ENCODE results near the gene KISS1.
"Not testable (repeated sequence)": the region's sequence is repeated elsewhere in the genome, so short reads cannot be mapped to it uniquely, and the experiment has no call there.

The KISS1 gene

GRCh38 chr1:204196068-204196795, at the start of gene KISS1:
Gene KISS1 (minus strand): TSS chr1:204196491. CDS start chr1:204192876, 3,615 bp downstream.
- DNase-seq (ENCODE audit: low spot score), result no peak

DNA sequence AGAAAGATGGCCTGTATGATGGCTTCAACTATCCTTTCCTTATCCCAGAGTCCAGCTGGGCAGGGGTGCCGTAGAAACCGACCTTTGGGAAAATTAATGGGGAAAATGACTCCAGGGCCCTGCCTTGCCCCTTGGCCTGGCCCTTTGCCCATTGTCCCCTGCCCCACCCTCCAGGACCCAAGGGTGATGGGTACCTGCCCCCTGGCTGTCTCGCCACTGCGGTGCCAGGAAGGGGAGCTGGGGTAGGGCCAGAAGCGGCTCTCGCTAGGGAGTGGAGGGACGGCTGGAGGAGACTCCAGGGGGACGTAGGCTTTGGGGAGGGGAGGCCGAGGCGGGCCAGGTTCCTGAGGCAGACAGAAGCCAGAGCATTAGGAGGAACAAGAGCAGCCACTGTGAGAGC, 46.6 kb upstream of the KISS1 start:
- no peak for DNase-seq (ENCODE audit: low spot score)

DNA sequence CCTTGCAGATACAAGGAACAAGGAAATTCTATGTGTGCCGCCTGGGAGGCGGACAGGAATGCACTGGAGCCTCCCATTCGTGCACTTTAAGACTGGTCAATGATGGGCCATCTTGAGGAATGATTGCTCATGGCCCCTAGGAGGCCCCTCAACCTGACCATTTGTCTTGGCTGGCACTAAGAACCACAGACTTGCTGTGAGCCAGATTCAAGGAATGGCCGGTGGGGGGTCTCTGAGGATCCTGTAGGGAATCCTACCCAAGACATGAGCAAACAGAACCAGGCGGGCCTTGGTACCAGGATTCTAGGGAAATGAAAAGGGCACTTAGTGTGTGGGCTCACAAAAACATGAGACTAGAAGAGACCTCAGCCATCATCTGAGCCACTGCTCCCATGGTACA, 45.6 kb upstream of the KISS1 start:
- no peak for DNase-seq (ENCODE audit: low spot score)

- DNase-seq (ENCODE audit: low spot score), result no peak
These were observed 44.8 kb upstream of the KISS1 start for GRCh38 chr1:204241050-204241449.

DNA sequence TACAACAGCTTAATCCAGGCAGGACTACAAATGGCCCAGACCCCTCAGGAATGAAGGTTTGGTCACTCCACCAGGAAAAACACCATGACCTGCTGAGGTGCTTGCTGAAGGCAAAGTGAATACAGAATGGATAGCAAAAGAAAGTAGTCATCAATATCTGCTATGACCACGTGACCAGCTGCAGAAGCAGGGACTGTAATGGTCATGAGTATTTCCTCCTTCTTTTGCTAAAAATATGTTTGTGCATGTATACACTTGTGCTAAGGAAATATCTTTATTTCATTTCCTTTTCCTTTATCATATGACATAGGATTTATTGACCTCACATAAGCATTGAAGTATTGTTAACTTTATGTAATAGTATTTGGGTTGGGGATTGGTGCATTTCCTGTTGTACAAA, 43.9 kb upstream of the KISS1 start:
- no peak for DNase-seq (ENCODE audit: low spot score)

- not testable (repeated sequence) for DNase-seq (ENCODE audit: low spot score)
These were observed 43.1 kb upstream of the KISS1 start for GRCh38 chr1:204239401-204239800.

DNA sequence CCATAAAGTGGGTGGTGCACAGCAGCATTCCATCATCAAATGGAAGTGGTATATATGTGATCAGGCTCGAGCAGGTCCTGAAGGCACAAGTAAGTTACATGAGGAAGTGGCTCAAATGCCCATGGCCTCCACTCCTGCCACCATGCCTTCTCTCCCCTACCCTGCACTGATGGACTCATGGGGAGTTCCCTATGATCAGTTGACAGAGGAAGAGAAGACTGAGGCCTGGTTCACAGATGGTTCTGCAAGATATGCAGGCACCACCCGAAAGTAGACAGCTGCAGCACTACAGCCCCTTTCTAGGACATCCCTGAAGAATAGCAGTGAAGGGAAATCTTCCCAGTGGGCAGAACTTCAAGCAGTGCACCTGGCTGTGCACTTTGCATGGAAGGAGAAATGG, 42.2 kb upstream of the KISS1 start:
- not testable (repeated sequence) for DNase-seq (ENCODE audit: low spot score)

DNA sequence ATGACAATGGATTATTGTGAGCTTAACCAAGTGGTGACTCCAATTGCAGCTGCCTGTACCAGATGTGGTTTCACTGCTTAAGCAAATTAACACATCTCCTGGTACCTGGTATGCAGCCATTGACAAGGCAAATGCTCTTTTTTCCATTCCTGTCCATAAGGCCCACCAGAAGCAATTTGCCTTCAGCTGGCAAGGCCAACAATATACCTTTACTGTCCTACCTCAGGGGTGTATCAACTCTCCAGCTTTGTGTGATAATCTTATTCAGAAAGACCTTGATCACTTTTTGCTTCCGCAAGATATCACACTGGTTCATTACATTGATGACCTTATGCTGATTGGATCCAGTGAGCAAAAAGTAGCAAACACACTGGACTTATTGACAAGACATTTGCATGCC, 41.2 kb upstream of the KISS1 start:
- DNase-seq (ENCODE audit: low spot score), result not testable (repeated sequence)

- no peak for DNase-seq (ENCODE audit: low spot score)
These were observed 36.2 kb upstream of the KISS1 start for GRCh38 chr1:204232526-204232925.

- no peak for DNase-seq (ENCODE audit: low spot score)
These were observed 33.9 kb upstream of the KISS1 start for GRCh38 chr1:204230211-204230610.

DNA sequence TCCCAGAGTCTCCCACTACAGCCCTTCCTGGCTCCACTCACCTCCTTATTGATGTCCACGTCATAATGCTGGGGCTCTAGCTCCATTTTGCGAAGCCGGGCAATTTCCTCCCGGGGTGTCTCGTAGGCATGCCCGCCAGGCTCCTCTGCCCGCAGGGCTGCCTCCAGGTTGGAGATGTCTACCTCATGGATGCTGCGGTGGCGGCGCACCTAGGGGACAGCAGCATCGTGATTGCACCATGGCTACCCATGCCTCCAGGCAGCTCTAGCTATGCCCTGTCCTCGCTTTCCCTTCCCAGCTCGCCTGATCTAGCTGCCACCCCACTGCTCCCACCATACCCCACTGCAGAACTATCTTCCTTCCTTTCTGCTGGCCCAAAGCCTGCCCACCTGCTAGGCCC, 32.6 kb upstream of the KISS1 start:
- no peak for DNase-seq (ENCODE audit: low spot score)

DNA sequence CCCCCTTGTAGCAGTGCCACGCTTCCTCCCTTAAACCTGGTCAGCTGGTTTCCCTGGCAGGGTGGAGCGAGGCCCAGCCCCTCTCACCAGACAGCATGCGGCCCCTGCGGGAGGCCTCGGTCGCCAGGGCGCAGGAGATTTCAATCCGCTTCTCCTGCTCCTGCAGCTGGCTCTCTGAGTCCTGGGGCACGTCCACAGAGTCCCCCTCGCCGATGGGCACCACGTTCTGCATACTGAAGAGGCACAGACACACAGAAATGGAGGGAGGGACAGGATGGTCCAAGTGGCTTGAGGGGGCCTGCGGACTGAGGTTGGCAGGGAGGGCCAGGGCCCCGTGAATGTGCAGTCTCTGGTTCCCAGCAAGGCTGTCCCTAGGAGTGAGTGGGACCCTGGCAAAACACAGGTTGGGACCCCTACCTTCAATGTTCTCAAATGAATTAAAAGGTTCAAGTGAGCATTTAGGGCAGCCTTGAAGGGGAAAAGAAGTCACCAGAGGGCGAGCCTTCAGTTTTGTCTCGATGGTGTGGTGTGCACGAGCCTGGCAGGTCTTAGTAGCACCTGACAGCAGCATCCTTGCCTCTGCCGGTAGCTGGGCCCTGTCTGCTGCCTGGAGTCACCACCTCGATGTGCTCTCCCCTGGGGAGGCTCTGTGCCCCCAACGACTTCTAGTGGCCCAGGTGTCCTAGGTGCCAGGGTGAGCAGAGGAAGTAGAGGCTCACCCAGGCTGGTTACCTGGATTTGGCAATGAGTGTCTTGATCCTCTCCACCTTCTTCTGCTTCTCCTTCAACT, 31.9 kb upstream of the KISS1 start:
- DNase-seq (ENCODE audit: low spot score), result no peak

DNA sequence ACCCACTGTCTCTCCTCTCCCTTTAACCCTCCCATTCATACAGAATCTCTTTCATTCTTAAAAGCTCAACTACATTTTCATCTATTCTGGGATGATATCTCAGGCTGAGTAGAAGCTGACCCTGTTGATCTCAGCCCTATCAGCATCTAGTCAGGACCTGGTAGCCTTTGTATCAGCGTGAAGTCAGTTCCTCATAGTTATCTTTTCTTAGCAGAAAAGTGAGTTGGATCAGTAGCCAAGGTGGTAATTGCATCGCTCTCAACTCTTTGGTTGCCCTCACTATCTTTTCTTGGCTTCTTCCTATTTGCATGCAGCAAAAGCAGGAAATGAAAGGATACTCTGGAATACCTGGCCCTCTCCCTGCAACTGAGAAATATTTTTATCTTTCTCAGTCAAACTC, 31.1 kb upstream of the KISS1 start:
- DNase-seq (ENCODE audit: low spot score), result no peak

- no peak for DNase-seq (ENCODE audit: low spot score)
These were observed 29.8 kb upstream of the KISS1 start for GRCh38 chr1:204225841-204226735.

DNA sequence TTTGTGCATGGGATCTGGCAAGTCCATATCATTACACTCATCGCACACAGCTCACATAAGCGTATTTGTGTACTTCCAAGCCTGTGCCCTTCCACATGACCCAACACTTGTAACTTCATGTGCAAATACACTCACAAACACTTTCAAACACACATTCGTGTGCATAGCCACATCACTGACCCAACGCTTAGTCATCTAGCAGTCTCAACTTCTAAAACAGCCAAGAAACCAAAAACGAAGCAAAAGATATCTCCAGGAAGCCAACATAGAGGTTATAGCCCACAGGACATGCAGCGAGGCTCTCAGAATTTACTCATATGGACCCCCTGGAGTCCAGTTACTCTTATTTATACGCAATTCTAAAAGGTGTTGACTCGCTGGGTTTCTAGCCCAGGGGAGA, 28.4 kb upstream of the KISS1 start:
- DNase-seq (ENCODE audit: low spot score), result no peak

DNA sequence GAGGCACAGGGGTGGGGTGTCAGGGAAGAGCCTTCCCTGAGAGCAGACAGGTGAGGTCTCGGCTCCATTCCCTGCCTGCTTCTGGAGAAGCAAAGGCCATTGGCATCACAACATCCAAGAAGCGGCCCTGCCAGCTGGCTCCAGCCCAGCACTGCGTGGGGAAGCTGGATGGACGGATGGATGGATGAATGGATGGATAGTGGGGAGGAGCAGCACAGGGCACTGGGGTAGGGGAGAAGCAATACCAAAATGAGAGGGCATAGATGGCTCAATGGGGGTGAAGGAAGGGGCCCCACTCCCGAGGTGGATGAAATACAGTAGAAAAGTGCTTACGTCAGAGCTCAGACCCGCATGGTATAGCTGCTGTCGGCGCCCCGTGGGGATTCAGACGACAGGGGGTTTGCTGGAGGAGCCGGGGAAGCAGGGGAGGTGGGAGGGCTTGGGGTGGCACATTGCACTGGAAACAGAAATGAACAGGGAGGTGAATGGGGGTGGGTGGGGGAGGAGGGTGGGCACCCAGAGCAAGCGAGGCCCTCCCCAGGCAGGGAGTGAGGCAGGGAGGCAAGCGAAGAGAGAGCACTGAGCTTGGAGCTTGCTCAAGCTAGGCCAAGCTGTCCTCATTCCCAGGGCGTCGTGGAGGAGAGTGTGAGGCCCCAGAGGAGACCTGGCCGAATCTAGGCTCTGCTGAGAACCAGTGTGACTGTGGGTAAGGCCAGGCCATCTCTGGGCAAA, 27.0 kb upstream of the KISS1 start:
- no peak for DNase-seq (ENCODE audit: low spot score)

DNA sequence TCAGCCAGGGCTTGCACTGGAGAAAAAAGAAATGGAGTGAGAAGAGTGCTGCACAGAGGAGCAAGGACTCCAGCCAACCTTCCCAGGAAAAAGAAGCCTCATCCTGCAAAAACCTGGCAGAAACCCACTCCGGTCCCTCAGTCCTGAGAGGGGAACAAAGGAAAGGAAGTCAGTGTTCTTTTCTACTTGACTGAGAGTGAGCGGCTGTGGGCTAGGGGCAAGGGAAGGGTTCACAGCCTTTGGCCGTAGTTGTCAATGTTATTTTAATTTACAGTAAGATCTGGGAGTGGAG, 26.4 kb upstream of the KISS1 start:
- no peak for DNase-seq (ENCODE audit: low spot score)

- no peak for DNase-seq (ENCODE audit: low spot score)
These were observed 25.9 kb upstream of the KISS1 start for GRCh38 chr1:204222006-204222763.

- DNase-seq (ENCODE audit: low spot score), result no peak
These were observed 25.0 kb upstream of the KISS1 start for GRCh38 chr1:204221271-204221670.

- no peak for DNase-seq (ENCODE audit: low spot score)
These were observed 23.8 kb upstream of the KISS1 start for GRCh38 chr1:204219971-204220616.

DNA sequence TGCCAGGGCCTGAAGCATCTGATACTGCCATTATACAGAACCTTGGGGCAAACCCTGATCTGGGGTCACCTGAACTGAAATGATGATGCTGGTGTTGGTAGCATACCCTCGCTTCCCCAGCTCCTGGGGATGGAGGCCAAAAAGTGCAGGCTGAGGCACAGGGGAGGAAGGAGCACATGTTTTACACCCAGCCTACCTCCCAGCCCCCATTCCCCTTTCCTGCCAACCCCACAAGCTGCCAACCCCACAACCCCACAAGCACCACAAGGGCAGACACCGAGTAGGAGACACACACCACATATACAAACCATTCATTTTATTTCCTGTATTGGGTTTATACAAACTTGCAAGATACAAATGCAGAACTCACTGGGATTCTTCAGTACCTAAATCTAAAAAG, 22.3 kb upstream of the KISS1 start:
- no peak for DNase-seq (ENCODE audit: low spot score)

All from HuH-7 (cell line).